Activated CD4-positive, CD25-positive, alpha-beta regulatory T cell (primary cell): ENCODE results near the gene CHST2.
"Not testable (repeated sequence)": the region's sequence is repeated elsewhere in the genome, so short reads cannot be mapped to it uniquely, and the experiment has no call there.

Experiments
- DNase-seq, 4 experiments: peaks; one replicate each; lab custom pipeline; 2025; lab: John Stamatoyannopoulos, UW

The CHST2 gene

GRCh38 chr3:143119009-143119914 is at the start of gene CHST2:
Gene CHST2, plus strand, starts transcription at chr3:143119771. Its CDS starts 1,046 bp downstream, at chr3:143120817.
- DNase-seq: peak; percentile 40 to 58 (median 50)

GRCh38 chr3:143070977-143071551 is 48.5 kb upstream of the CHST2 start:
- DNase-seq: no peak

- no peak for DNase-seq
Measured at GRCh38 chr3:143071776-143072175, 47.8 kb upstream of the CHST2 start.

- DNase-seq: not testable (repeated sequence)
Measured at GRCh38 chr3:143072298-143073020, 47.1 kb upstream of the CHST2 start.

GRCh38 chr3:143073541-143073940 is 46.0 kb upstream of the CHST2 start:
- DNase-seq: not testable (repeated sequence)

GRCh38 chr3:143073983-143074382 is 45.6 kb upstream of the CHST2 start:
- not testable (repeated sequence) for DNase-seq

GRCh38 chr3:143078883-143079282 is 40.7 kb upstream of the CHST2 start:
- no peak for DNase-seq

- DNase-seq: no peak
Measured at GRCh38 chr3:143080196-143080595, 39.4 kb upstream of the CHST2 start.

GRCh38 chr3:143081365-143081764 is 38.2 kb upstream of the CHST2 start:
- DNase-seq: no peak

- no peak for DNase-seq
Measured at GRCh38 chr3:143081844-143082778, 37.5 kb upstream of the CHST2 start.

GRCh38 chr3:143083781-143084180 is 35.8 kb upstream of the CHST2 start:
- DNase-seq: no peak

- no peak for DNase-seq
Measured at GRCh38 chr3:143084856-143085731, 34.5 kb upstream of the CHST2 start.

GRCh38 chr3:143088835-143089234 is 30.7 kb upstream of the CHST2 start:
- no peak for DNase-seq

GRCh38 chr3:143089965-143090364 is 29.6 kb upstream of the CHST2 start:
- no peak for DNase-seq

GRCh38 chr3:143090486-143090885 is 29.1 kb upstream of the CHST2 start:
- DNase-seq: no peak

- no peak for DNase-seq
Measured at GRCh38 chr3:143090976-143091837, 28.4 kb upstream of the CHST2 start.

- no peak for DNase-seq
Measured at GRCh38 chr3:143092191-143092590, 27.4 kb upstream of the CHST2 start.

GRCh38 chr3:143095813-143096212 is 23.8 kb upstream of the CHST2 start:
- DNase-seq: no peak

GRCh38 chr3:143098032-143098764 is 21.4 kb upstream of the CHST2 start:
- DNase-seq: no peak
